Smooth muscle cell (in vitro differentiated cells): ENCODE measurements around the gene CGNL1. TPM values are rescaled to one million over a fixed set of nuclear protein-coding genes. Genes with fewer than 3 reads are reported as not detected.
A peak's percentile ranks its signal among the peaks of the same experiment; 100 is the strongest.

Experiments
- DNase-seq: peaks from one replicate; lab custom pipeline; 2025; ENCODE audit not compliant: unreplicated experiment; lab: John Stamatoyannopoulos, UW
- H2AFZ ChIP-seq: fragments of 200-600 bp; sonication (generic); 2 replicates; pipeline ENCODE4 v1.6.0; 2016; ENCODE audit warnings: antibody characterized with exemption, low read depth, mild to moderate bottlenecking
- H3F3A ChIP-seq: fragments of 200-600 bp; sonication (generic); 2 replicates; pipeline ENCODE4 v1.6.0; 2017; ENCODE audit warnings: antibody characterized with exemption, low read depth
- H3K27ac ChIP-seq: fragments of 200-600 bp; sonication (generic); 2 replicates; pipeline ENCODE4 v1.5.1; 2016; ENCODE audit warnings: low read depth, mild to moderate bottlenecking
- H3K27me3 ChIP-seq: fragments of 200-600 bp; sonication (generic); 2 replicates; pipeline ENCODE4 v1.6.1; 2016; ENCODE audit warnings: low read depth, mild to moderate bottlenecking
- H3K36me3 ChIP-seq: fragments of 200-600 bp; sonication (generic); 2 replicates; pipeline ENCODE4 v1.5.1; 2016; ENCODE audit warnings: low read depth
- H3K4me1 ChIP-seq: fragments of 200-600 bp; sonication (generic); 2 replicates; pipeline ENCODE4 v1.5.1; 2016; ENCODE audit warnings: low read depth
- H3K4me2 ChIP-seq: fragments of 200-600 bp; sonication (generic); 2 replicates; pipeline ENCODE4 v1.6.0; 2016; ENCODE audit warnings: mild to moderate bottlenecking
- H3K4me3 ChIP-seq: fragments of 200-600 bp; sonication (generic); 2 replicates; pipeline ENCODE4 v1.5.1; 2016; ENCODE audit warnings: mild to moderate bottlenecking
- H3K79me2 ChIP-seq: fragments of 200-600 bp; sonication (generic); 2 replicates; pipeline ENCODE4 v1.6.0; 2016; ENCODE audit warnings: low read depth, mild to moderate bottlenecking
- H3K9ac ChIP-seq: fragments of 200-600 bp; sonication (generic); 2 replicates; pipeline ENCODE4 v1.6.0; 2016; ENCODE audit warnings: low read depth
- H3K9me3 ChIP-seq: fragments of 200-600 bp; sonication (generic); replicated peaks from 2 replicates; pipeline ENCODE4 v1.5.1; 2016; ENCODE audit warnings: low read depth
- H4K20me1 ChIP-seq: fragments of 200-600 bp; sonication (generic); 2 replicates; pipeline ENCODE4 v1.6.0; 2016; ENCODE audit warnings: low read depth
- CTCF ChIP-seq: fragments of 200-600 bp; sonication (generic); IDR thresholded peaks from 2 replicates; pipeline ENCODE4 v1.5.1; 2017; ENCODE audit warnings: borderline replicate concordance, mild to moderate bottlenecking, antibody characterized with exemption; ENCODE audit not compliant: insufficient read depth, poor library complexity, severe bottlenecking
- WGBS: methylation state at CpG from one replicate; pipeline ENCODE4 v1.1.7; 2016; ENCODE audit warnings: low lambda C conversion rate; 5-methylcytosine and 5-hydroxymethylcytosine counted together
- polyA plus RNA-seq: library from polyadenylated mRNA; unstranded; fragments of >200 nt; fragmentation: Nextera tagmentation; extraction: Ambion mirVana; gene quantifications from 2 replicates; pipeline ENCODE4 v1.2.1, GENCODE V29; 2016
- total RNA-seq: library from RNA; depleted of rRNA; stranded (reverse); fragments of >200 nt; gene quantifications from 2 replicates; pipeline ENCODE4 v1.2.3, GENCODE V29; 2014

The CGNL1 gene
- total and polyA plus RNA-seq, 2 experiments from 2014 or later: 4.2 to 9.5 TPM

- Histone ChIP-seq H3K27ac (peak overlapping the region; percentile 15), H3K36me3 (no peaks in the 10 kb centered on the region), H3K4me2 (peak overlapping the region; percentile 29), H2AFZ (no peak overlapping the region), H3K27me3 (no peaks in the 10 kb centered on the region), H3F3A (no peaks in the 10 kb centered on the region), H4K20me1 (no peaks in the 10 kb centered on the region), H3K79me2 (no peaks in the 10 kb centered on the region), H3K4me3 (no peak overlapping the region), H3K9ac (no peak overlapping the region), H3K4me1 (peaks cover 2% of the 10 kb centered on the region), H3K9me3 (no peaks in the 10 kb centered on the region)
- peak; percentile 15 for DNase-seq
- 38% methylated on average over 7 of the region's 7 CpGs for WGBS
- TF ChIP-seq CTCF: no peak
Measured at GRCh38 chr15:57537072-57537471, 160.8 kb downstream of the CGNL1 start.

- WGBS: 99% methylated on average over 4 of the region's 4 CpGs
- Histone ChIP-seq H3K4me2 (peak overlapping the region; percentile 29), H3K27ac (peak overlapping the region; percentile 15)
Measured at GRCh38 chr15:57537488-57538264, 161.4 kb downstream of the CGNL1 start.

GRCh38 chr15:57538265-57538529 is 161.9 kb downstream of the CGNL1 start:
- Histone ChIP-seq H3K4me3 (no peak overlapping the region), H3K4me2 (no peak overlapping the region), H3K36me3 (no peaks in the 10 kb centered on the region), H3K79me2 (no peaks in the 10 kb centered on the region), H3K9ac (no peak overlapping the region), H3F3A (no peaks in the 10 kb centered on the region), H3K9me3 (no peaks in the 10 kb centered on the region), H3K27ac (no peak overlapping the region), H3K27me3 (no peaks in the 10 kb centered on the region), H2AFZ (no peak overlapping the region), H4K20me1 (no peaks in the 10 kb centered on the region), H3K4me1 (peaks cover 2% of the 10 kb centered on the region)
- TF ChIP-seq CTCF: no peak
- no peak for DNase-seq

More at GRCh38 chr15:57537488-57538264, 161.4 kb downstream of the CGNL1 start:
- H3K4me1 ChIP-seq: peaks cover 2% of the 10 kb centered on the region
- no peaks in the 10 kb centered on the region for H3K27me3 ChIP-seq
- H3K36me3 ChIP-seq: no peaks in the 10 kb centered on the region
- no peak for DNase-seq
- no peaks in the 10 kb centered on the region for H3K79me2 ChIP-seq
- no peaks in the 10 kb centered on the region for H3F3A ChIP-seq
- no peaks in the 10 kb centered on the region for H3K9me3 ChIP-seq
- H4K20me1 ChIP-seq: no peaks in the 10 kb centered on the region
- H2AFZ ChIP-seq: no peak overlapping the region
- TF ChIP-seq CTCF: no peak
- no peak overlapping the region for H3K9ac ChIP-seq
- H3K4me3 ChIP-seq: no peak overlapping the region

GRCh38 chr15:57538821-57539220 is 162.5 kb downstream of the CGNL1 start:
- TF ChIP-seq CTCF: no peak
- no peaks in the 10 kb centered on the region for H3K36me3 ChIP-seq

More at GRCh38 chr15:57538821-57539220, 162.5 kb downstream of the CGNL1 start:
- Histone ChIP-seq H3K4me3 (no peak overlapping the region), H4K20me1 (no peaks in the 10 kb centered on the region), H3F3A (no peaks in the 10 kb centered on the region), H3K27me3 (no peaks in the 10 kb centered on the region), H2AFZ (no peak overlapping the region), H3K4me2 (no peak overlapping the region), H3K9ac (no peak overlapping the region), H3K79me2 (no peaks in the 10 kb centered on the region), H3K27ac (no peak overlapping the region), H3K4me1 (peaks cover 2% of the 10 kb centered on the region), H3K9me3 (no peaks in the 10 kb centered on the region)
- WGBS: 76% methylated on average over 9 of the region's 9 CpGs
- no peak for DNase-seq
